Smooth muscle cell (in vitro differentiated cells): ENCODE data around the gene APOC4. TPM values are rescaled to one million over a fixed set of nuclear protein-coding genes. Genes with fewer than 3 reads are reported as not detected.

Experiments
- DNase-seq: peaks from one replicate; lab custom pipeline; 2025; ENCODE audit not compliant: unreplicated experiment; lab: John Stamatoyannopoulos, UW
- H2AFZ ChIP-seq: fragments of 200-600 bp; sonication (generic); 2 replicates; pipeline ENCODE4 v1.6.0; 2016; ENCODE audit warnings: antibody characterized with exemption, low read depth, mild to moderate bottlenecking
- H3F3A ChIP-seq: fragments of 200-600 bp; sonication (generic); 2 replicates; pipeline ENCODE4 v1.6.0; 2017; ENCODE audit warnings: antibody characterized with exemption, low read depth
- H3K27ac ChIP-seq: fragments of 200-600 bp; sonication (generic); 2 replicates; pipeline ENCODE4 v1.5.1; 2016; ENCODE audit warnings: low read depth, mild to moderate bottlenecking
- H3K27me3 ChIP-seq: fragments of 200-600 bp; sonication (generic); 2 replicates; pipeline ENCODE4 v1.6.1; 2016; ENCODE audit warnings: low read depth, mild to moderate bottlenecking
- H3K36me3 ChIP-seq: fragments of 200-600 bp; sonication (generic); 2 replicates; pipeline ENCODE4 v1.5.1; 2016; ENCODE audit warnings: low read depth
- H3K4me1 ChIP-seq: fragments of 200-600 bp; sonication (generic); 2 replicates; pipeline ENCODE4 v1.5.1; 2016; ENCODE audit warnings: low read depth
- H3K4me2 ChIP-seq: fragments of 200-600 bp; sonication (generic); 2 replicates; pipeline ENCODE4 v1.6.0; 2016; ENCODE audit warnings: mild to moderate bottlenecking
- H3K4me3 ChIP-seq: fragments of 200-600 bp; sonication (generic); 2 replicates; pipeline ENCODE4 v1.5.1; 2016; ENCODE audit warnings: mild to moderate bottlenecking
- H3K79me2 ChIP-seq: fragments of 200-600 bp; sonication (generic); 2 replicates; pipeline ENCODE4 v1.6.0; 2016; ENCODE audit warnings: low read depth, mild to moderate bottlenecking
- H3K9ac ChIP-seq: fragments of 200-600 bp; sonication (generic); 2 replicates; pipeline ENCODE4 v1.6.0; 2016; ENCODE audit warnings: low read depth
- H3K9me3 ChIP-seq: fragments of 200-600 bp; sonication (generic); replicated peaks from 2 replicates; pipeline ENCODE4 v1.5.1; 2016; ENCODE audit warnings: low read depth
- H4K20me1 ChIP-seq: fragments of 200-600 bp; sonication (generic); 2 replicates; pipeline ENCODE4 v1.6.0; 2016; ENCODE audit warnings: low read depth
- WGBS: methylation state at CpG from one replicate; pipeline ENCODE4 v1.1.7; 2016; ENCODE audit warnings: low lambda C conversion rate; 5-methylcytosine and 5-hydroxymethylcytosine counted together
- polyA plus RNA-seq: library from polyadenylated mRNA; unstranded; fragments of >200 nt; fragmentation: Nextera tagmentation; extraction: Ambion mirVana; gene quantifications from 2 replicates; pipeline ENCODE4 v1.2.1, GENCODE V29; 2016
- total RNA-seq: library from RNA; depleted of rRNA; stranded (reverse); fragments of >200 nt; gene quantifications from 2 replicates; pipeline ENCODE4 v1.2.3, GENCODE V29; 2014
- TF ChIP-seq, protein P1 (sequence below): fragments of 200-600 bp; sonication (generic); IDR thresholded peaks from 2 replicates; pipeline ENCODE4 v1.5.1; 2017; ENCODE audit warnings: borderline replicate concordance, mild to moderate bottlenecking, antibody characterized with exemption; ENCODE audit not compliant: insufficient read depth, poor library complexity, severe bottlenecking

The APOC4 gene
- total and polyA plus RNA-seq, 2 experiments from 2014 or later: not detected

GRCh38 chr19:44988896-44989556 lies 47.0 kb downstream of the APOC4 start:
- Histone ChIP-seq H3K36me3 (no peaks in the 10 kb centered on the region), H3F3A (no peaks in the 10 kb centered on the region), H4K20me1 (no peaks in the 10 kb centered on the region), H3K4me1 (no peaks in the 10 kb centered on the region), H2AFZ (no peak overlapping the region), H3K27me3 (no peaks in the 10 kb centered on the region), H3K9me3 (no peaks in the 10 kb centered on the region), H3K4me3 (no peak overlapping the region), H3K9ac (no peak overlapping the region), H3K79me2 (no peaks in the 10 kb centered on the region), H3K4me2 (no peak overlapping the region), H3K27ac (no peak overlapping the region)
- TF ChIP-seq, protein P1, sequence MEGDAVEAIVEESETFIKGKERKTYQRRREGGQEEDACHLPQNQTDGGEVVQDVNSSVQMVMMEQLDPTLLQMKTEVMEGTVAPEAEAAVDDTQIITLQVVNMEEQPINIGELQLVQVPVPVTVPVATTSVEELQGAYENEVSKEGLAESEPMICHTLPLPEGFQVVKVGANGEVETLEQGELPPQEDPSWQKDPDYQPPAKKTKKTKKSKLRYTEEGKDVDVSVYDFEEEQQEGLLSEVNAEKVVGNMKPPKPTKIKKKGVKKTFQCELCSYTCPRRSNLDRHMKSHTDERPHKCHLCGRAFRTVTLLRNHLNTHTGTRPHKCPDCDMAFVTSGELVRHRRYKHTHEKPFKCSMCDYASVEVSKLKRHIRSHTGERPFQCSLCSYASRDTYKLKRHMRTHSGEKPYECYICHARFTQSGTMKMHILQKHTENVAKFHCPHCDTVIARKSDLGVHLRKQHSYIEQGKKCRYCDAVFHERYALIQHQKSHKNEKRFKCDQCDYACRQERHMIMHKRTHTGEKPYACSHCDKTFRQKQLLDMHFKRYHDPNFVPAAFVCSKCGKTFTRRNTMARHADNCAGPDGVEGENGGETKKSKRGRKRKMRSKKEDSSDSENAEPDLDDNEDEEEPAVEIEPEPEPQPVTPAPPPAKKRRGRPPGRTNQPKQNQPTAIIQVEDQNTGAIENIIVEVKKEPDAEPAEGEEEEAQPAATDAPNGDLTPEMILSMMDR: peak; percentile 51
- 89% methylated on average over 15 of the region's 15 CpGs for WGBS
- no peak for DNase-seq

DNA sequence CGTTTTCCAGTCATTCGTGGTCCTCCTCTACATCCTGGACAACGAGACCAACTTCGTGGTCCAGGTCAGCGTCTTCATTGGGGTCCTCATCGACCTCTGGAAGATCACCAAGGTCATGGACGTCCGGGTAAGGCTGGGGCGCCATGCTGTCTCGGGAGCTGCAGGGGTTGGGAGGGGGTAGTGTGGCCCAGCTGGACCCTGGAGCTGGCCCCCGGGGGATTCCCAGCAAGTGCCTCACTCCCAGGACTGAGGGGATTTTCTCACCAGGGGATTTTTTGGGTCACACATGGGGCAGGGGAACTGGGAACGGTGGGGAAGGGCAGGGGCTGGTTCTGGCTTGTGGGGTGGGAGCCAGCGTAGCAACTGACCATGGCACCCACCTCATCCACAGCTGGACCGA lies 48.4 kb downstream of the APOC4 start:
- Histone ChIP-seq H3K4me3 (no peak overlapping the region), H3K27ac (no peak overlapping the region), H4K20me1 (no peaks in the 10 kb centered on the region), H3K27me3 (no peaks in the 10 kb centered on the region), H3K36me3 (no peaks in the 10 kb centered on the region), H3K9me3 (no peaks in the 10 kb centered on the region), H3K79me2 (no peaks in the 10 kb centered on the region), H3K4me1 (no peaks in the 10 kb centered on the region), H2AFZ (no peak overlapping the region), H3F3A (no peaks in the 10 kb centered on the region), H3K9ac (no peak overlapping the region), H3K4me2 (no peak overlapping the region)
- TF ChIP-seq, protein P1: no peak
- DNase-seq: no peak
- WGBS: 96% methylated on average over 14 of the region's 14 CpGs

DNA sequence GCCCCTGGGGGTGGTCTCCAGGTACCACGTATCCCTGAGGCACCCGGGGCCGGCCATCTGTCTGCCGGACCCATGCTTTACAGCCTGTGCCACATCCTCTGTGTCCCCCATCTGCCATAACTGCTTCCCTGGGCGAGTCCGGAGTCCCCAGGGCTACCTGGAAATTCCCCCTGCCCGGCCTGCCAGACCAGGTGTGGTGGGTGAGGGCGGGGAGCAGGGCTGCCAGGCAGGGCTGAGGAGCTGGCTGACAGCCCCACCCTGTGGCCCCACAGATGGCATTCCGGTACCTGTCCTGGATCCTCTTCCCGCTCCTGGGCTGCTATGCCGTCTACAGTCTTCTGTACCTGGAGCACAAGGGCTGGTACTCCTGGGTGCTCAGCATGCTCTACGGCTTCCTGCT lies 48.9 kb downstream of the APOC4 start:
- no peaks in the 10 kb centered on the region for H3K9me3 ChIP-seq
- DNase-seq: no peak
- H4K20me1 ChIP-seq: no peaks in the 10 kb centered on the region
- H3K27ac ChIP-seq: no peak overlapping the region
- no peak overlapping the region for H3K9ac ChIP-seq
- H3K4me2 ChIP-seq: no peak overlapping the region
- no peaks in the 10 kb centered on the region for H3F3A ChIP-seq
- no peaks in the 10 kb centered on the region for H3K27me3 ChIP-seq
- no peak overlapping the region for H3K4me3 ChIP-seq
- no peaks in the 10 kb centered on the region for H3K4me1 ChIP-seq
- H3K36me3 ChIP-seq: no peaks in the 10 kb centered on the region
- TF ChIP-seq, protein P1: no peak
- H3K79me2 ChIP-seq: no peaks in the 10 kb centered on the region
- WGBS: 97% methylated on average over 12 of the region's 12 CpGs
- no peak overlapping the region for H2AFZ ChIP-seq
